Astrocyte (in vitro differentiated cells and primary cell): ENCODE results near the gene LRRC47. TPM values are rescaled to one million over a fixed set of nuclear protein-coding genes. Genes with fewer than 3 reads are reported as not detected.

Source experiments
- DNase-seq: peaks from one replicate; pipeline ENCODE4 v3.0.0-alpha.2; 2010; ENCODE audit warnings: low read depth
- FAIRE-seq: peaks from 2 replicates; lab custom pipeline; 2011; peaks lifted over from hg19 to GRCh38; lab: Jason Lieb, UNC
- H2AFZ ChIP-seq: 2 replicates; pipeline ENCODE4 v1.6.0; 2012; ENCODE audit warnings: low read depth, low read length, inconsistent platforms
- H3K27ac ChIP-seq: 2 replicates; pipeline ENCODE4 v1.5.1; 2011; ENCODE audit warnings: low read depth, low read length, inconsistent platforms
- H3K27me3 ChIP-seq: 2 replicates; pipeline ENCODE4 v1.6.0; 2011; ENCODE audit warnings: low read length, inconsistent platforms; ENCODE audit not compliant: insufficient read depth
- H3K36me3 ChIP-seq: 2 replicates; pipeline ENCODE4 v1.5.1; 2011; ENCODE audit warnings: low read length, inconsistent platforms; ENCODE audit not compliant: insufficient read depth
- H3K4me1 ChIP-seq: 2 replicates; pipeline ENCODE4 v1.5.1; 2011; ENCODE audit warnings: low read length, inconsistent platforms; ENCODE audit not compliant: insufficient read depth
- H3K4me2 ChIP-seq: 2 replicates; pipeline ENCODE4 v1.6.0; 2012; ENCODE audit warnings: low read length, inconsistent platforms
- H3K4me3 ChIP-seq: 2 replicates; pipeline ENCODE4 v1.5.1; 2011; ENCODE audit warnings: low read depth, mild to moderate bottlenecking, low read length, inconsistent platforms; ENCODE audit not compliant: insufficient read depth
- H3K79me2 ChIP-seq: 2 replicates; pipeline ENCODE4 v1.6.0; 2012; ENCODE audit warnings: mild to moderate bottlenecking, low read length, inconsistent platforms; ENCODE audit not compliant: insufficient read depth
- H3K9ac ChIP-seq: 2 replicates; pipeline ENCODE4 v1.6.0; 2012; ENCODE audit warnings: mild to moderate bottlenecking, low read length, inconsistent platforms
- H3K9me3 ChIP-seq: 2 replicates; pipeline ENCODE4 v1.5.1; 2012; ENCODE audit warnings: low read depth, mild to moderate bottlenecking, low read length, inconsistent platforms; ENCODE audit not compliant: insufficient read depth
- H4K20me1 ChIP-seq: 2 replicates; pipeline ENCODE4 v1.6.0; 2012; ENCODE audit warnings: low read length, inconsistent platforms; ENCODE audit not compliant: insufficient read depth
- H3K27ac Mint-ChIP-seq: one replicate; pipeline ENCODE4 v1.8.0; 2021; ENCODE audit warnings: mild to moderate bottlenecking, mixed read lengths; ENCODE audit not compliant: unreplicated experiment
- H3K27me3 Mint-ChIP-seq: one replicate; pipeline ENCODE4 v1.8.0; 2021; ENCODE audit warnings: low read depth, mixed read lengths; ENCODE audit not compliant: unreplicated experiment
- H3K36me3 Mint-ChIP-seq: one replicate; pipeline ENCODE4 v1.8.0; 2021; ENCODE audit warnings: low read depth, mixed read lengths; ENCODE audit not compliant: unreplicated experiment
- H3K4me1 Mint-ChIP-seq: one replicate; pipeline ENCODE4 v1.8.0; 2021; ENCODE audit warnings: low read depth, mixed read lengths; ENCODE audit not compliant: unreplicated experiment
- H3K4me3 Mint-ChIP-seq: one replicate; pipeline ENCODE4 v1.8.0; 2021; ENCODE audit warnings: mild to moderate bottlenecking, moderate library complexity, mixed read lengths; ENCODE audit not compliant: unreplicated experiment
- H3K9me3 Mint-ChIP-seq: one replicate; pipeline ENCODE4 v1.8.0; 2021; ENCODE audit warnings: mild to moderate bottlenecking, mixed read lengths; ENCODE audit not compliant: unreplicated experiment
- EZH2 ChIP-seq: IDR thresholded peaks from 2 replicates; pipeline ENCODE4 v1.6.1; 2012; ENCODE audit warnings: mild to moderate bottlenecking, low read length, inconsistent platforms; ENCODE audit not compliant: insufficient read depth
- total RNA-seq: library from RNA; stranded (reverse); gene quantifications from 2 replicates; pipeline ENCODE4 v1.2.1, GENCODE V29; 2021
- TF ChIP-seq, protein P1 (sequence below): IDR thresholded peaks from 2 replicates; pipeline ENCODE4 v1.5.1; 2011; ENCODE audit warnings: low read depth, mild to moderate bottlenecking, inconsistent platforms, low read length, moderate library complexity; ENCODE audit not compliant: insufficient read depth

LRRC47 gene
- total RNA-seq, 1 donor from 2014 or later: 51.5 TPM

DNA sequence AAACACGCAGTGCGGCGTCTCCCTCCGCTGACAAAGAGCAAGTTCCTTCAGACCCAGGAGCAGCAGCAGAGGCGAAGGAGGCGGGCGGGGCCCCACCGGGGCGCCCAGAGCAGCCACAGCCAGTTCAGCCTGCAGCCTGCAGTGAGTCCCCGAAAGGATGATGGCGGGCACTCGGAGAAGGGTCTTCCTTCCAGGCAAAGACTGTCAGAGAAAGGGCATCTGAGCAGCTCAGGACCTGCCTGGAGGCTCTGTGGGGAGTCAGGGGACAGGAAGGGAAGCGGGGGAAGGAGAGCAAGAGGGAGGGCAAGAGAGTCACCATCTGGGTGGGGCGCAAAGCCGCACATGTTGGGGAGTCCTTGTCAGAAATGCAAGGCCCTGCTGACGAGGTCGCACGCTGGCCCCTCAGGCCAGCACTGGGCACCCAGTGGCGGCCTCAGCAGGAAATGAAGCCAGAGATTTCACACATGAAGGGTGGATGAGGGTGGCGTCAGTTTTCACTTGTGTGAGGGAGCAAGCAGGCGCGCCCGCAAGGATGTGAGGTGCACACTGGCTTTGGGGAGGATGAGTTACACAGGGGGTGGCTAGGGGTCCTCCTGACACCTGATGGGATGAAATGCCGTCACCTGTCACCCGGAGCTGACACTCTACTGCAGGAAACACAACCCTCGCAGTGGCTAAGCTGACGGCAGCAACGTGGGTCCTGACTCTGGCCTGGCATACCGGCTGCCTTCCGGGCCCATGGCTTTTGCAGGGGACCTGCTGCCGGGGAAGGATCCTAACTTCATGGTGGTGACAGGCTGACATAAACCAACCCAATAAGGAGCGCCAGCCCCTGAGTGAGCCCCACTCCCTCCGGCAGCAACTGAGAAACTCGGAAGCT is 6.6 kb downstream of the LRRC47 start:
- no peak overlapping the region for H3K27ac ChIP-seq
- Mint-ChIP-seq H3K36me3 (peaks cover 15% of the 10 kb centered on the region), H3K4me1 (peaks cover 12% of the 10 kb centered on the region), H3K27ac (no peak overlapping the region), H3K27me3 (no peaks in the 10 kb centered on the region), H3K4me3 (peak overlapping the region; percentile 45), H3K9me3 (no peaks in the 10 kb centered on the region)
- peaks cover 7% of the 10 kb centered on the region for H3K4me1 ChIP-seq
- H3K9ac ChIP-seq: no peak overlapping the region
- DNase-seq (no peak), FAIRE-seq (no peak)
- no peak for TF ChIP-seq EZH2
- TF ChIP-seq, protein P1, sequence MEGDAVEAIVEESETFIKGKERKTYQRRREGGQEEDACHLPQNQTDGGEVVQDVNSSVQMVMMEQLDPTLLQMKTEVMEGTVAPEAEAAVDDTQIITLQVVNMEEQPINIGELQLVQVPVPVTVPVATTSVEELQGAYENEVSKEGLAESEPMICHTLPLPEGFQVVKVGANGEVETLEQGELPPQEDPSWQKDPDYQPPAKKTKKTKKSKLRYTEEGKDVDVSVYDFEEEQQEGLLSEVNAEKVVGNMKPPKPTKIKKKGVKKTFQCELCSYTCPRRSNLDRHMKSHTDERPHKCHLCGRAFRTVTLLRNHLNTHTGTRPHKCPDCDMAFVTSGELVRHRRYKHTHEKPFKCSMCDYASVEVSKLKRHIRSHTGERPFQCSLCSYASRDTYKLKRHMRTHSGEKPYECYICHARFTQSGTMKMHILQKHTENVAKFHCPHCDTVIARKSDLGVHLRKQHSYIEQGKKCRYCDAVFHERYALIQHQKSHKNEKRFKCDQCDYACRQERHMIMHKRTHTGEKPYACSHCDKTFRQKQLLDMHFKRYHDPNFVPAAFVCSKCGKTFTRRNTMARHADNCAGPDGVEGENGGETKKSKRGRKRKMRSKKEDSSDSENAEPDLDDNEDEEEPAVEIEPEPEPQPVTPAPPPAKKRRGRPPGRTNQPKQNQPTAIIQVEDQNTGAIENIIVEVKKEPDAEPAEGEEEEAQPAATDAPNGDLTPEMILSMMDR: no peak
- peaks cover 86% of the 10 kb centered on the region for H4K20me1 ChIP-seq
- peaks cover 71% of the 10 kb centered on the region for H3K79me2 ChIP-seq
- no peak overlapping the region for H3K4me3 ChIP-seq
- no peak overlapping the region for H2AFZ ChIP-seq
- H3K36me3 ChIP-seq: peaks cover 3% of the 10 kb centered on the region
- no peak overlapping the region for H3K4me2 ChIP-seq
- H3K27me3 ChIP-seq: no peaks in the 10 kb centered on the region
- H3K9me3 ChIP-seq: no peaks in the 10 kb centered on the region

DNA sequence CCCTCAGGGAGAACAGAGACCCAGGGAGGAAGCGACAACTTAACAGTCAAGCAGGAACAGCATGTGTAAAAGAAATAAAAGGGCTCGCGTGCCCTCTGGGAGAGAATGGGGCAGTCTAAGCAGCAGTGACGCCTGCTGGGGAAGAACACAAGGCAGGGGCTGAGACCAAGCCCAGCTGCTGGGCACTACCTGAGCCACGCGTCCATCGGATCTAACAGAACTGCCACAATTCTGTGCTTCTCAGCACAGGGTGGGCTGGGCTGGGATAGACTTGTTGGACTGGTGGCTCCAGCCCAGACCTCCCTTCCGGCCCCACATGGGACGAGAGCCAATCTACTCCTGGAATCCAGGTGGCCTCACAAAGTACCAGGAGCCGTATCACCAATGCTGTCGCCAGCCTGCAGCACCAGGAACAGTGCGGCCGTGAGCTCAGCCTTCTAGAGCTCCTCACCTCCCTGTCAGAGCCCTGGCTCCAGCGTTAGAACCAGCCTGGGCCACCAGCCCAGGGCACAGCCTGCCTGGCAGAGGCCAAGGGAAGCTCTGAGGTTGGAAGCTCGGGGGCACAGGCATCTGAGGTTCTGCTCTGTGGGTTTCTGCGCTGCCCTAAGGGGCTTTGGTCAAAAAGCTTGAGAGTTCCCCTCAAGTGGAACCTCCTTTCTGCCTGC is 7.4 kb downstream of the LRRC47 start:
- peaks cover 12% of the 10 kb centered on the region for H3K4me1 Mint-ChIP-seq
- Histone ChIP-seq H3K9me3 (no peaks in the 10 kb centered on the region), H3K9ac (no peak overlapping the region), H4K20me1 (peaks cover 86% of the 10 kb centered on the region), H3K4me1 (peaks cover 4% of the 10 kb centered on the region), H3K79me2 (peaks cover 63% of the 10 kb centered on the region), H3K36me3 (peaks cover 3% of the 10 kb centered on the region), H3K4me2 (no peak overlapping the region), H3K27ac (no peak overlapping the region), H3K4me3 (no peak overlapping the region), H3K27me3 (no peaks in the 10 kb centered on the region), H2AFZ (no peak overlapping the region)
- peaks cover 15% of the 10 kb centered on the region for H3K36me3 Mint-ChIP-seq
- H3K9me3 Mint-ChIP-seq: no peaks in the 10 kb centered on the region
- H3K27ac Mint-ChIP-seq: no peak overlapping the region
- TF ChIP-seq, protein P1: no peak
- no peak for TF ChIP-seq EZH2
- no peak overlapping the region for H3K4me3 Mint-ChIP-seq
- FAIRE-seq: no peak
- H3K27me3 Mint-ChIP-seq: no peaks in the 10 kb centered on the region
- no peak for DNase-seq
